Measurements from ENCODE around the gene ARHGEF37.
"Not testable (repeated sequence)": the region's sequence is repeated elsewhere in the genome, so short reads cannot be mapped to it uniquely, and the experiment has no call there.

ARHGEF37 gene

DNA sequence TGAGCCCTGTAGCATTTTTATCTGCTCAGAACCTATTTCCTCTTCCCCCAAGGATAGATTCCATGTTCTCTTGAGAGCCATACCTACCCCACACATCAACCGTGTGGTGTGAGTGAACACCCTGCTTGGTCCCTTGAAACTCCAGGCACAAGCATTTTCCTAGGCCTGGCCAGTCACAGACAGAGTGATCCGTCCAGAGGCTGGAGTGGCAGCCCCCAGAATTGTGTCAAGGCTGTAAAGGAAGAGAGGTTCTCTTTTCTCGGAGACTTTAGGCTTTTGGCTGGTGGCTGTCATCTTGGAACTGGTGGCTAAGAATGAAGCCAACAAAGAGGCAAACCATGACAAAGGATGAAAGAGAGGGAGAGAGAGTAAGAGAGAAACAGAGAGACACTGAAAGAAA, 66.0 kb downstream of the ARHGEF37 start:
- no peak for DNase-seq (ENCODE audit: low read depth)

DNA sequence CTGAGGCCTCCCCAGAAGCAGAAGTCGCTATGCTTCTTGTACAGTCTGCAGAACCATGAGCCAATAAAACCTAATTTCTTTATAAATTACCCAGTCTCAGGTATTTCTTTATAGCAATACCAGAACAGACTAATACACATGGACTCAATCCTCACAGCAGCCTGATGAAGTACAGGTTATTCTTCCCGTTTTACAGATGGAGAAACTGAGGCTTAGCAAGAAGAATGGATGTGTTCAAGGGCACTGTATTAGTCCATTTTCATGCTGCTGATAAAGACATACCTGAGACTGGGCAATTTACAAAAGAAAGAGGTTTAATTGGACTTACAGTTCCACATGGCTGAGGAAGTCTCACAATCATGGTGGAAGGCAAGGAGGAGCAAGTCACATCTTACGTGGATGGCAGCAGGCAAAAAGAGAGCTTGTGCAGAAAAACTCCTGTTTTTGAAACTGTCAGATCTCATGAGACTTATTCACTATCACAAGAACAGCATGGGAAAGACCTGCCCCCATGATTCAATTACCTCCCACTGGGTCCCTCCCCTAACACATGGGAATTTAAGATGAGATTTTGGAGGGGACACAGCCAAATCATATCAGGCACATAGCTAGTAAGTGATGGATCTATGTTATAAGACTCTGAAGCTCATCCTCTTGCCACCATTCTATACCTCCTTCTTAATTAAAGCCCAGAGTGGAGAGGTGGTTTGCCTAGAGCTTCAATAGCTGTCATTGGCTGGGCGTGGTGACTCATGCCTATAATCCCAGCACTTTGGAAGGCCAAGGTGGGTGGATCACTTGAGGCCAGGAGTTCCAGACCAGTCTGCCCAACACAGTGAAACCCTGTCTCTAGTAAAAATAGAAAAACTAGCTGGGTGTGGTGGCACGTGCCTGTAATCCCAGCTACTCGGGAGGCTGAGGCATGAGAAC, 67.4 kb downstream of the ARHGEF37 start:
- DNase-seq (ENCODE audit: low read depth): not testable (repeated sequence)

DNA sequence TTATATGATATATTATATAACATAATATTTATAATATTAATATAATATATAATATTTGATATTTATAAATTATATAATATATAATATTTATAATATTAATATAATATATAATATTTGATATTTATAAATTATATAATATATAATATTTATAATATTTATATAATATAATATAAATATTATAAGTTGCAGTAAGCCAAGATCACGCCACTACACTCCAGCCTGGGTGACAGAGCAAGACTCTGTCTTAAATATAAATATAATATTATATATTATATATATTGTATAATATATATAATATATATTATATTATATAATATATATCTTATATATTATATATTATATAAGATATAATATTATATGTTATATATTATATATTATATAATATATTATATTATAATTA, 68.4 kb downstream of the ARHGEF37 start:
- DNase-seq (ENCODE audit: low read depth): not testable (repeated sequence)

DNA sequence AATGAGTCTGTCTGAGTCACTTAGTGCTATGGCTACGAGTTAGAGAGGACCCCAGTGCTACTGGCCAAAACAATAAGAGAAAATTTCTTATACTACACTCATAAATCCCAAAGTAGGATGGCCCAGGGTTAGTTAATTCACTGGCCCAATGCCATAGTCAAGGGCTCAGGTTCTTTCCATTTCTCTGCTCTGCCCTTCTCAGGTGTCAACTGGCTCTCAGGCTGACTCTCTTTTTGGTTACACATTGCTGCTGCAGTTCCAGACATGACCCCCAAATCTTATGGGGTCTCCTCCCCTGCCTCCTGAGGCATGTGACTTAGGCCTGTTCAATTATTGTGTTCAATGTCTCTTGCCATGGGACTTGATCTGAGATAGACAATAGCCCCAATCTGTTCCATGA, 70.4 kb downstream of the ARHGEF37 start:
- no peak for DNase-seq (ENCODE audit: low read depth)

DNA sequence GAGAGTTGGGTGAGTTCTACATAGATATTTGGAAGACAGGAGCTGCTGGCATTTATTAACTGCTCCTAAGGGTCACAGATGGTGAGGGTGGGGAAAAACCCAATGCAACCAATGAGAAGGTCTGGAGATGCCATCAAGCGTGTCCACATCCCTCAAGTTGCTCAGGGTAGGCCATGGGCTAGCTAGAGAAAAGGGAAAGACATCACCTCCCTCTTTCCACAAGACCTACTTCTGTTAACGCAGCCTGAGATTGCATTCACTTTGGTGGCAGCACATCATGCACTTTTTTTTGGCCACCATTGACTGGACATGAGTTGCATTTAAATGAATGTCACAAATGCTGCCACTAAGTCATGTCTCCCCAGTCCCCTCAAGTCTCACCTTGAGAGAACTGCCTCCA, 71.4 kb downstream of the ARHGEF37 start:
- no peak for DNase-seq (ENCODE audit: low read depth)

DNA sequence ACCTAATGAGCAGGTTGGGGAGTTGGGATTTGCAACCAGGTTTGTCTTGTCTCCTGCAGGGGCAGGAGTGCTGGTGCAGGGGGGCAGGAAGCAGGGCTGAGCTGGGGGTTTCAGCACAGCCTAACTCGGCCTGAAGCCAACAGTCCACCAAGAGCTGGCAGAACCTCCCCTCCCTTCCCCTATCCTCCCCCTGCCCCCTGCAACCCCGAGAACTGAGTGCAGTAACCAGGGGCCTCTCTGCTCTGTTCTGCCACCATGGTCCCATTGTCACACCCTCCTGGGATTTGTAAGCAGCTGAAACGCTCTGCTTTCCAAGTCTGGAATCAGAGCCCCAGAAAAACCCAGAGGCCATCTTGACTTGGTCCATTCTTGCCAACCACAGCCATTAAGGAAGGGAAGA, 72.9 kb downstream of the ARHGEF37 start:
- no peak for DNase-seq (ENCODE audit: low read depth)

DNA sequence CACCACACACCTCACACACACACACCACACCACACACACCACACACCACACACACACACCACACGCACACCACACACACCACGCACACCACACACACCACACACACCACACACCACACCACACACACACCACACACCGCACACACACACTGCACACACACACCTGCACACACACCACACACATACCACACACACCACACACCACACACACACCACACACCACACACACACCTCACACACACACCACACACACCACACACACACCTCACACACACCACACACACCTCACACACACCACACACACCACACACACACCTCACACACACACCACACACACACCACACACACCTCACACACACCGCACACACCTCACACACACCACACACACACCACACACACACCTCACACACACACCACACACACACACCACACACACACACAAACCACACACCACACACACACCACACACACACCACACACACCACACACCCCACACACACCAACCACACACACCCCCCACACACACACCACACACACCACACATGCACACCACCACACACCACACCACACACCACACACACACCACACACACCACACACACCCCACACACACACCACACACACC, 73.7 kb downstream of the ARHGEF37 start:
- no peak for DNase-seq (ENCODE audit: low read depth)

DNA sequence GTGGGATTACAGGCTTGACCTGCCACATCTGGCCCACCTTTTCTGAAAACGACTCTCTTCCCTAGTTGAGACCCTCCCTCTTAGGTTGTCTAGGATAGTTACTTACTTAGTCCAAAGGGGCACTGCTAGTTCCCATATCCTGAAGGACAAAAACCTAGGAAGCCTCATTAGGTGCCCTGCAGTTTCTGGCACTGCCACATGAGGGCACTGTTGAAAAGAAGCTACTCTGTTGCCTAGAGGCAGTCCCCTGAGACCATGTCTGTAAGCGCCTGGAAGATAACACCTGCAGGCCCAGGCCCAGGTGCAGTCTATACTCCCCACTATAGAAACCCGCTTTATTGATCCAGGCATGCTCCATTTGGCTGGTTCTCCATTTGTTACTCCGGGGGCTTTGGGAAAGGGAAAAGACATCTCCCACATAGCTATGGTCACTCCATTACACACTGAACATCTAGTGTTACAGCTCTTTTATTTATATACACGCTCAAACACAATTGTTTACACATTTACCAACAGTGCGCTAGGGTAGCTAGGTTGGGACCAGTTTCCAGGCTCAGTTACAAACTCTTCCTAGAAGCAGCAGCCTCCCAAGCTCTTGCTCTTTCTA, 75.4 kb downstream of the ARHGEF37 start:
- no peak for DNase-seq (ENCODE audit: low read depth)

DNA sequence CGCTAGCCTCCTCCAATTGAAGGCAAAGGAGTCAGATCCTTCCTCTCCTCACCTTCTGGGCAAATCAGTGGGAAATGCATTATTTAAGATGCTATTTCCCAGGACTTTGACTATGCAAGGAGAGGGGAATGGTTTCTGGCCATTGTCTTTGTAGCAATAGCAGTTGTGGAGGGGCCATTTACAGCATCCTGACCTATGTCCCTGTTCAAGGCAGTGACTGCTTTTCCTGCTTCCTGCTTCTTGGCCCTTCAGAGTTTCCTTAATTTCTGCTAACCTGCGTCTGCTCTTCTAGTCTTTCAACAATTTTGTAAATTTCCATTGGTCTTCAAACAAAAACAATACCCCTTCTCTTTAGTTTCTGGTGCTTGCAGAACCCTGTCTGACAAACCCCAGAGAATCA, 76.0 kb downstream of the ARHGEF37 start:
- no peak for DNase-seq (ENCODE audit: low read depth)

DNA sequence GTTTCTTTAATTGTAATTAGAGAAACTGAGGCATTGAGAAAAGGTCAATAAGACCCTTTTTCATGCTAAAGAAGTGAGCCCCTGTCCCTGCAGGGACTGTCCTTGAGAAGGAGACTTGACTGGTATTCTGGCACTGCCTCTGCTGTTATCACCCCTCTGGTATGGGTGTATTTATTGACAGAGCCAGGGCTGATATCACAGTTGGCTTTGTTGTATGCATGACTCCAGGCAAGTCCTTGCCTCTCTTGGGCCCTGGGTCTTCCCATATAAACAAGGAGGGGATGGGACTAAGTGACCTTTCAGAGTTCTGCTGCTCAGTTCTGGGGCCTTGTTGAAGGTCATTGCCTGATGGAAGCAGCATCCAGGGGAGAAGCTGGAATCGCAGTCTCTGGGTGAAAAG, 77.0 kb downstream of the ARHGEF37 start:
- no peak for DNase-seq (ENCODE audit: low read depth)

DNA sequence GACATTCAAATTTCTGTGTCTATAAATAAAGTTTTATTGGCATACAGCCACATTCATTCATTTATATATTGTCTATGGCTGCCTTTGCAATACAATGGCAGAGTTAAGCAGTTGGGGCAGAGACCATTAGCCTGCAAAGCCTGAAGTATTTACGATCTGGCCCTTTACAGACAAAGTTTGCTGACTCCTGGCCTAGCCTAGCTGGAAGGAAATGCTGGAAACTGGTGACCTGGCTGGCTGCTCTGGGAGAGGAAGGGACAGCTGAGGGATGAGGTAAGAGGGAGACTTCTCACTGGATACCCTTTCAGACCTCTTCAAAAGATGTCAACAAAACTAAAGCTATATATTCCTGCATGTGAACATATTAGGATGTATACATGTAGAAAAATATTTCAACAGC, 82.8 kb downstream of the ARHGEF37 start:
- no peak for DNase-seq (ENCODE audit: low read depth)

DNA sequence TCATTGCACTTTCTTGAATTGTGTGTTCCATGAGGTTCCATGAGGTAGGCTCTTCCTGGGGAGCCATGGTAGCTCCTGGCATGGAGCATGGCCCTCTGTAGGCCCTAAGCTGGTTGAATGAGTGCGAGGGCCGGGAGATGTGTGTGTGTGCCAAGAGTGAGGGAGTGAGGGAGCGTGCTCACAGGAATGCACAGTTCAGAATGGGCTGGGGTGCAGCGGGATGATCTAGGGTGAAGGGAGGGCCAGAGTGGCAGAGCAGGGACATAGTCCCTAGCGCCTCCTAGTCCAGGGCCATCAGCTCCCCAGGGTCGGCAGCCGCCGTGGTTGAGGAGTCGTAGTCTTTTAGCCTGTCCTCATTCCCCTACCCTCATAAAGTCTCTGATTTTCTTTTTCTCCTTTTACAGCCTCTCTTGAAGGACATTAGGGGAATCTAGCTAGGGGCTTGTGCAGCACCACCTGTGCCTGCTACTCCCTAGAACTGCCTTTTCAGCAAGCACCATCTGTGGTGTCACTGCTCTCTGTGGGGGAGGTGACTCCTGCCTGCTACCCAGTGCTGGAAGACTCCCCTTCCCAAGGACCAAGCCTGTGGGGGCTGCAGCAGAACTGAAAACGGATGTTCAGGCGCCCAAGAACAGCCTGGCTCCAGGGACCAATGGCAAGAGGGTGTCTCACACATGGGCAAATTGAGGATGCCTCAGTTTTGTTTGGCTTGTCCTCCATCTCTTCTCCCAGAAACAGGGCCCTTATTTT, 83.5 kb downstream of the ARHGEF37 start:
- DNase-seq (ENCODE audit: low read depth): no peak

DNA sequence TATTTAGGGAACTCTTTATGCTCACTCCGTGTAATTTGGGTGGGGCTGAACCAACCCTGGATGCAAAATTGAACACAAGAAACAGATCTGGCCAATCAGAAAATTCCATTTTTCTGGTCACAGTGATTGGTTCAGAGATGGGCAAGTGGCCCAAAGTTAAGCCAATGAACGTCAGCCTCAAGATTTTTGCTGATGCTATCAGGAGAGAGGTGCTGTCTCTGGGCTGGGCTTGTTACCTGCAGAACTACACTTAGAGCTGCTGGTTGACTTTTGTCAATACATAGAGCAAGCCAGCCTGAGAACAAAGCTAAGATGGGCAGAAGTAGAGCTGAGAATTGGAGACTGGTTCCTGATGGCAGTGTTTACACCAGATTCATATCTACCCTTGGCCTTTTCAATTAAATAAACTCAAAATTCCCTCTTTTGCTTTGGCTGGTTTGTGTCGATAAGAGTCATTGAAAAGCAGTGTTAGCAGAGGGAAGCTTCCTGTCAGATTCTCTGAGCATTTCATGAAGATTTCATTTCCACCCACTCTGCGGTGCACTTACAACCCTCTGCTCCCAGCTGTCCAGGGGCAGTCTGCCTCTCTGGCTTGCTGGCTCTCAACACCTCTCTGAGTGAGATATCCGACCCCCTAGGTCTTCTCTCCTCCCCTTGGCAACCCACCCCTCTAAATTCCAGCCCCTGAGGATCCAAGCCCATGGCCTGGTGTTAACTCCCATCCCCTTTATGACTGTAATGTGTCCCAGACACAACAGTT, 84.3 kb downstream of the ARHGEF37 start:
- no peak for DNase-seq (ENCODE audit: low read depth)

DNA sequence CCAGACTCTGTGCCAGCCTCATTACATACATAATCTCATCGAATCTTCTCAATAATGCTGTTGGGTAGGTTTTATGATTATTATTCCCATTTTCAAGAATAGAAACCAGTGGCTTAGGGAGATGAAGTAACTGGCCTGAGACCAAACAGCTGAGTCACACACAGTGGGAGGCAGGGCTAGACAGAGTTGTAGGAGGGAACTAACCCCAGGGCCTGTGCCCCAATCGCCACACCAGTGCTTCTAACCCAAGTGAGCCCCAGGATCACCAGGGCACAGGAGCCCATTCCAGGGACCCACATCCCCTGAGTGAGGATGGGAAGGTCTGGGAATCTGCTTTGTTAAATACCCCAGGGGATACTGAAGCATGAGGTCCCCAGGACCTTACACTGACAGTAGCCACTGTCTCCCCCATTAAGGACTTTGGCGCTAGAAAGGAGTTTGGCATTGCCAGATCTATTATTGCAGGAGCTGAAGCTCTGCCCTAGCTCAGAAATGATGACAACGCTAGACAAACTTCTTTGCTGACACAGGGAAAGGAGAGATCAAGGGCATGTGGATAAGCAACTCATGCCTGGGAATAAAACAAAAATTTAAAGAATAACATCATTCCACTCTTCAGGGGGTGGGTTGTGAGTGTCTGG, 85.0 kb downstream of the ARHGEF37 start:
- DNase-seq (ENCODE audit: low read depth): no peak

DNA sequence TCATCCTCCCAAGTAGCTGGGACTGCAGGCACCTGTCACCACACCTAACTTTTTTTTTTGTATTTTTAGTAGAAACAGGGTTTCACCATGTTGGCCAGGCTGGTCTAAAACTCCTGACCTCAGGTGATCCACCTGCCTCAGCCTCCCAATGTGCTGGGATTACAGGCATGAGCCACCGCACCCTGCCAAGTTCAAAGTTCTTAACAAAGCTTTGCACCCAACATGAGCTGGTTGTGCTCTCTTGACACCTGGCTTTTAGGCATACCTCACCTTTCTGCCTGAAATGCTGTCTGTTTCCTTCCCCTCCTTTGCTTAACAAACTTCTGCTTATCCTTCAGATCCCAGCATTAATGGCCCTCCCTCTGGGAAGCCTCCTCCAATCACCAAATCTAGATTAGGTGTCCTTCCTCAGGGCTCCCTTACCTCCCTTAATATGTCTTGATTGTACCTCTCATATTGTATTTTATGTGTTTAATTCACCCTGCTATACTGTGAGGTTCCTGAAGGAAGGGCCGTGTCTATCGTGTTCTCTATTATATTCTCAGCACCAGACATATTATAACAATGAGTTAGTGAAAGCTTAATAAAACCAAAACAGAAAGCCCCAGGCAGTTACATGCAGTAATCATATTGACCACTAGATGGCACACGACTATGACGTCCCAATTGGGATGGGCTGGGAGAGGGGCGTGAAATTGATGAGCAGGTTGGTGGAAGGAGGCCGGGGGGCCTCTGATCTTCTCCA, 86.0 kb downstream of the ARHGEF37 start:
- no peak for DNase-seq (ENCODE audit: low read depth)

DNA sequence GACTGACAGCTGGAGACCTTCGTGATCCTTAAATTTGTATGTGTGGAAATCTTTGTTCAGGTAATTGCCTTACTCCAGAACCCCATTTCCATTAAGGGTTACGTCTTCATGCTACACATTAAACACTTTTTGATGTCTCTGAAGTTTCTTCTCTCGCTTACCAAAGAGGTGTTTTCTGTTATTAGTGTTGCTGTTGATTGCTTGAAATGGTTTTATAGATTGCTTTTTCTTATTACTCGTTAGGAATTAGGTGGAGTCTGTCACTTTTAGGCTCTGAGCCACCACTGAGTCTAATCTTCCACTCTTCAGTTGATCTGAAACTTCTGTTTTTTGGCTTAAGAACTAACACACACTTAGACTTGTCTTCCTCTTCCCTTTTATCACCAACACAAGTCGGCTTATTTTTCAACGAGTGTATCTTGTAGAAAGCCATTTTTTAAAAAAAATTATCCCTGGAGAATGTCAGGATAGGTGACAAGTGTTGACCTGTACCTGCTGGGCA, 86.6 kb downstream of the ARHGEF37 start:
- no peak for DNase-seq (ENCODE audit: low read depth)

DNA sequence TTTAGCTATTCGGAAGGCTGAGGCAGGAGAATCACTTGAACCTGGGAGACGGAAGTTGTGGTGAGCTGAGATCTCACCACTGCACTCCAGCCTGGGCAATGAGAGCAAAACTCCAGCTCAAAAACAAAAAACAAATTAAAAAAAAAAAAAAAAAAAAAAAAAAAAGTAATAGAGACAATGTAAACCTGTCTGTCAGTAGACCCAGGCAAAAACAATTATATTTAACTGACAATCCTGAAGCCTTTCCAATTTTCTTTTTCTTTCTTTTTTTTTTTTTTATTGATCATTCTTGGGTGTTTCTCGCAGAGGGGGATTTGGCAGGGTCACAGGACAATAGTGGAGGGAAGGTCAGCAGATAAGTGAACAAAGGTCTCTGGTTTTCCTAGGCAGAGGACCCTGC, 88.0 kb downstream of the ARHGEF37 start:
- DNase-seq (ENCODE audit: low read depth): not testable (repeated sequence)

DNA sequence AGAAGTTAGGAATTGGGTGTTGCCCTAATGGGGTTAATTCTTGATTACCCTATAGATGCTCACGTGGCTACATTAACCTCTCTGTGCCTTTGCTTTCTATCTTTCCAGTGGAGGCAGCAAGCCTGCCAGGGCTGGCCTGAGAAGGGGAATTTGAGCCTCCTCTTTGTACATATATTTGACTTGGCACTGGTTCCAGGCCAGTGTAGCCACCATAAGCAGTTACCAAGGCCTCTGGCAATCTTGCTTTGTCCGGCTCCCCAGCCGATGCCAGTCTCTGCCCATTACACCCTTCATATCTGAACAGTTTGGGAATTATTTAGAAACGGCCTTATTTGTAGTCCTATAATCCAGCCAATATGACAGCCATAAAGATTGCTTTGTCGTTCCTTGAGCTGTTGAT, 90.2 kb downstream of the ARHGEF37 start:
- DNase-seq (ENCODE audit: low read depth): no peak

DNA sequence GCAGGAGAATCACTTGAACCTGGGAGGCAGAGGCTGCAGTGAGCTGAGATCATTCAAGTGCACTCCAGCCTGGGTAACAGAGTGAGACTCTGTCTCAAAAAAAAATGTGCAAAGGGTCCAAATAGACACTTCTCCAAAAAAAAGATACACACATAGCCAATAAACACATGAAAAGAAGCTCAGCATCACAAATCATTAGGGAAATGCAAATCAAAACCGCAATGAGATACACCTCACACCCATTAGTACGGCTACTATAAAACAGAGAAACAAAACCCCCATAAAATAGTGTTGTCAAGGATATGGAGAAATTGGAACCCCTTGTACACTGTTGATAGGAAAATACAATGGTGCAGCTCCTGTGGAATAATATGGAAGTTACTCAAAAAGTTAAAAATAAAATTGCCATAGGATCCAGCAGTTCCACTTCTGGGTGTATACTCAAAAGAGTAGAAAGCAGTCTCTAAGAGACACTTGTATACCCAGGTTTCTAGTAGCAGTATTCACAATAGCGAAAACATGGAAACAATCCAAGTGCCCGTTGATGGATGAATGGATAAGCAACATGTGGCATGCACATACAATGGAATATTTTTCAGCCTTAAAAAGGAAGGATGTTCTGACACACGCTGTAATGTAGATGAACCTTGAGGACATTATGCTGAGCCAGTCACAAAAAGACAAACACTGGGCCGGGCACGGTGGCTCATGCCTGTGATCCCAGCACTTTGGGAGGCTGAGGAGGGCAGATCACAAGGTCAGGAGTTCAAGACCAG, 91.6 kb downstream of the ARHGEF37 start:
- no peak for DNase-seq (ENCODE audit: low read depth)
